Neural cell (in vitro differentiated cells): Measurements from ENCODE around the gene CDKAL1. TPM values are rescaled to one million over a fixed set of nuclear protein-coding genes. Genes with fewer than 3 reads are reported as not detected.

ENCODE experiments used
- H2AFZ ChIP-seq: fragments of 200-600, 300-800 bp; sonication (generic), shearing (Covaris generic); 2 replicates; pipeline ENCODE4 v1.6.0; 2014; ENCODE audit warnings: low read depth, mild to moderate bottlenecking, antibody characterized with exemption, low read length, moderate library complexity
- H3F3A ChIP-seq: fragments of 200-600 bp; shearing (Covaris generic); 2 replicates; pipeline ENCODE4 v1.6.1; 2016; ENCODE audit warnings: mild to moderate bottlenecking, moderate library complexity, mixed read lengths, antibody characterized with exemption, low read length; ENCODE audit not compliant: insufficient read depth, poor library complexity, severe bottlenecking
- H3K27ac ChIP-seq: fragments of 200-600, 300-800 bp; sonication (generic), shearing (Covaris generic); 2 replicates; pipeline ENCODE4 v1.5.1; 2014; ENCODE audit warnings: mild to moderate bottlenecking, low read length, moderate library complexity
- H3K27me3 ChIP-seq: fragments of 300-800, 200-600 bp; sonication (generic), shearing (Covaris generic); 2 replicates; pipeline ENCODE4 v1.6.0; 2014; ENCODE audit warnings: mild to moderate bottlenecking, low read depth, low read length, moderate library complexity; ENCODE audit not compliant: insufficient read depth
- H3K36me3 ChIP-seq: fragments of 300-800, 200-600 bp; sonication (generic), shearing (Covaris generic); 2 replicates; pipeline ENCODE4 v1.5.1; 2014; ENCODE audit warnings: mild to moderate bottlenecking, antibody characterized with exemption, low read length, moderate library complexity; ENCODE audit not compliant: insufficient read depth
- H3K4me2 ChIP-seq: fragments of 300-800, 200-600 bp; sonication (generic), shearing (Covaris generic); 2 replicates; pipeline ENCODE4 v1.6.0; 2014; ENCODE audit warnings: mild to moderate bottlenecking, low read length
- H3K4me3 ChIP-seq: fragments of 300-800, 200-600 bp; sonication (generic), shearing (Covaris generic); 2 replicates; pipeline ENCODE4 v1.5.1; 2014; ENCODE audit warnings: mild to moderate bottlenecking, low read length, moderate library complexity
- H3K79me2 ChIP-seq: fragments of 200-600 bp; shearing (Covaris generic); replicated peaks from 2 replicates; pipeline ENCODE4 v1.6.0; 2014; ENCODE audit warnings: mild to moderate bottlenecking, low read length, moderate library complexity; ENCODE audit not compliant: insufficient read depth
- H3K9ac ChIP-seq: fragments of 300-800, 200-600 bp; sonication (generic), shearing (Covaris generic); 2 replicates; pipeline ENCODE4 v1.6.1; 2016; ENCODE audit warnings: mild to moderate bottlenecking, low read length, mixed read lengths
- H3K9me2 ChIP-seq: fragments of 200-600 bp; shearing (Covaris generic); 2 replicates; pipeline ENCODE4 v1.6.1; 2016; ENCODE audit warnings: mild to moderate bottlenecking, low read length, mixed read lengths; ENCODE audit not compliant: insufficient read depth
- H3K9me3 ChIP-seq: fragments of 200-600, 300-800 bp; sonication (generic), shearing (Covaris generic); 2 replicates; pipeline ENCODE4 v1.6.1; 2016; ENCODE audit warnings: mild to moderate bottlenecking, mixed run types, low read length, moderate library complexity, mixed read lengths
- H4K20me1 ChIP-seq: fragments of 200-600 bp; shearing (Covaris generic); 2 replicates; pipeline ENCODE4 v1.6.1; 2016; ENCODE audit warnings: mild to moderate bottlenecking, mixed run types; ENCODE audit not compliant: insufficient read depth
- CTCF ChIP-seq: fragments of 450-650 bp; IDR thresholded peaks from 2 replicates; pipeline ENCODE4 v1.5.1; 2014; ENCODE audit warnings: antibody characterized with exemption, mild to moderate bottlenecking, moderate library complexity; ENCODE audit not compliant: poor library complexity, severe bottlenecking
- EP300 ChIP-seq: fragments of 450-650 bp; conservative IDR thresholded peaks from 2 replicates; pipeline ENCODE4 v1.6.1; 2014; ENCODE audit warnings: antibody characterized with exemption, mild to moderate bottlenecking, moderate library complexity; ENCODE audit not compliant: poor library complexity, severe bottlenecking
- EZH2 ChIP-seq: fragments of 200-600, 300-800 bp; shearing (Covaris generic), sonication (generic); IDR thresholded peaks from 2 replicates; pipeline ENCODE4 v1.6.1; 2014; ENCODE audit warnings: antibody characterized with exemption, low read length, borderline replicate concordance, mild to moderate bottlenecking; ENCODE audit not compliant: insufficient read depth, poor library complexity, severe bottlenecking
- MXI1 ChIP-seq: fragments of 450-650 bp; conservative IDR thresholded peaks from 2 replicates; pipeline ENCODE4 v1.6.1; 2014; ENCODE audit warnings: antibody characterized with exemption, mild to moderate bottlenecking; ENCODE audit not compliant: poor library complexity, severe bottlenecking
- POLR2AphosphoS5 ChIP-seq: IDR thresholded peaks from 2 replicates; pipeline ENCODE4 v1.6.1; 2012
- RAD21 ChIP-seq: fragments of 450-650 bp; conservative IDR thresholded peaks from 2 replicates; pipeline ENCODE4 v1.6.1; 2014; ENCODE audit warnings: antibody characterized with exemption, mild to moderate bottlenecking, moderate library complexity
- SMC3 ChIP-seq: fragments of 450-650 bp; conservative IDR thresholded peaks from 2 replicates; pipeline ENCODE4 v1.6.1; 2014; ENCODE audit warnings: antibody characterized with exemption, mild to moderate bottlenecking, moderate library complexity; ENCODE audit not compliant: poor library complexity
- TAF1 ChIP-seq: IDR thresholded peaks from 2 replicates; pipeline ENCODE4 v1.6.1; 2012; ENCODE audit warnings: low read depth
- polyA plus RNA-seq: library from polyadenylated mRNA; depleted of rRNA; stranded (reverse); fragments of >200 nt; gene quantifications from 2 replicates; pipeline ENCODE4 v1.2.3, GENCODE V29; 2014
- TF ChIP-seq, protein P1 (sequence below): IDR thresholded peaks from 2 replicates; pipeline ENCODE4 v1.6.1; 2012; ENCODE audit warnings: borderline replicate concordance

CDKAL1 gene
- polyA plus RNA-seq, 1 donor from 2014 or later = 10.7 TPM

DNA sequence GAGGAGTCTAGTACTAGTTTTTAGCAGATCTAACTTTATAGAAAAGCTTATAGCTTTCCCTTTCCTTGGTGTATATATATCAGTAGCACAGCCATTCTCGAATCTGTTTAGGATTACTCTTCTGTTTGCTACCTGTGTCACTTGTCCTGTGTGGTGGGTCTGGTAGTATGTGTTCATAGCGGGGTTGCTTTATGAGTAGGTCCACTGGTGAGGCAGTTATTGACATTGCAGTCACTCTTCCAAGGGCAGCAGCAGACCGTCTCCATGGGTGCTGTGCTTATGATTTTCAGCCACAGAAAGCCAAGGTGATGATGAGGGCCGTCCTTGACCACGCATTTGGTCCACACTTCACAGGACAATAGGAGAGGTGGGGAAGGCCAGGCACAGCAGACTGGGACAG, 171.5 kb downstream of the CDKAL1 start:
- Histone ChIP-seq H3K79me2 (no peaks in the 10 kb centered on the region), H3K4me2 (no peak overlapping the region), H3K9me2 (no peaks in the 10 kb centered on the region), H3K9me3 (no peaks in the 10 kb centered on the region), H3K9ac (no peak overlapping the region), H3K4me3 (no peak overlapping the region), H4K20me1 (no peaks in the 10 kb centered on the region), H3F3A (no peaks in the 10 kb centered on the region), H3K36me3 (no peaks in the 10 kb centered on the region), H3K27me3 (no peaks in the 10 kb centered on the region), H2AFZ (no peak overlapping the region), H3K27ac (no peak overlapping the region)
- TF ChIP-seq POLR2AphosphoS5 (no peak), SMC3 (no peak), EZH2 (no peak), RAD21 (no peak)

GRCh38 chr6:20706238-20706938, 172.1 kb downstream of the CDKAL1 start:
- TF ChIP-seq CTCF (no peak), POLR2AphosphoS5 (no peak), EP300 (no peak), EZH2 (no peak), RAD21 (no peak), SMC3 (no peak), TAF1 (no peak), MXI1 (no peak)
- TF ChIP-seq, protein P1, sequence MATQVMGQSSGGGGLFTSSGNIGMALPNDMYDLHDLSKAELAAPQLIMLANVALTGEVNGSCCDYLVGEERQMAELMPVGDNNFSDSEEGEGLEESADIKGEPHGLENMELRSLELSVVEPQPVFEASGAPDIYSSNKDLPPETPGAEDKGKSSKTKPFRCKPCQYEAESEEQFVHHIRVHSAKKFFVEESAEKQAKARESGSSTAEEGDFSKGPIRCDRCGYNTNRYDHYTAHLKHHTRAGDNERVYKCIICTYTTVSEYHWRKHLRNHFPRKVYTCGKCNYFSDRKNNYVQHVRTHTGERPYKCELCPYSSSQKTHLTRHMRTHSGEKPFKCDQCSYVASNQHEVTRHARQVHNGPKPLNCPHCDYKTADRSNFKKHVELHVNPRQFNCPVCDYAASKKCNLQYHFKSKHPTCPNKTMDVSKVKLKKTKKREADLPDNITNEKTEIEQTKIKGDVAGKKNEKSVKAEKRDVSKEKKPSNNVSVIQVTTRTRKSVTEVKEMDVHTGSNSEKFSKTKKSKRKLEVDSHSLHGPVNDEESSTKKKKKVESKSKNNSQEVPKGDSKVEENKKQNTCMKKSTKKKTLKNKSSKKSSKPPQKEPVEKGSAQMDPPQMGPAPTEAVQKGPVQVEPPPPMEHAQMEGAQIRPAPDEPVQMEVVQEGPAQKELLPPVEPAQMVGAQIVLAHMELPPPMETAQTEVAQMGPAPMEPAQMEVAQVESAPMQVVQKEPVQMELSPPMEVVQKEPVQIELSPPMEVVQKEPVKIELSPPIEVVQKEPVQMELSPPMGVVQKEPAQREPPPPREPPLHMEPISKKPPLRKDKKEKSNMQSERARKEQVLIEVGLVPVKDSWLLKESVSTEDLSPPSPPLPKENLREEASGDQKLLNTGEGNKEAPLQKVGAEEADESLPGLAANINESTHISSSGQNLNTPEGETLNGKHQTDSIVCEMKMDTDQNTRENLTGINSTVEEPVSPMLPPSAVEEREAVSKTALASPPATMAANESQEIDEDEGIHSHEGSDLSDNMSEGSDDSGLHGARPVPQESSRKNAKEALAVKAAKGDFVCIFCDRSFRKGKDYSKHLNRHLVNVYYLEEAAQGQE = no peak
- H3K9ac ChIP-seq = no peak overlapping the region
- H4K20me1 ChIP-seq = no peaks in the 10 kb centered on the region
- H3K36me3 ChIP-seq = no peaks in the 10 kb centered on the region
- H3F3A ChIP-seq = no peaks in the 10 kb centered on the region
- H3K9me3 ChIP-seq = no peaks in the 10 kb centered on the region
- no peaks in the 10 kb centered on the region for H3K27me3 ChIP-seq
- no peak overlapping the region for H3K27ac ChIP-seq
- H3K4me2 ChIP-seq = no peak overlapping the region
- no peak overlapping the region for H3K4me3 ChIP-seq
- no peak overlapping the region for H2AFZ ChIP-seq
- H3K79me2 ChIP-seq = no peaks in the 10 kb centered on the region
- no peaks in the 10 kb centered on the region for H3K9me2 ChIP-seq
